GM18519 (cell line): Measurements from ENCODE around the gene ACSF3.

Experiments
- ATAC-seq: cut with Tn5 transposase; IDR thresholded peaks from one replicate; pipeline ENCODE4 v1.9.1; 2021; ENCODE audit warnings: mild to moderate bottlenecking, moderate library complexity; ENCODE audit not compliant: unreplicated experiment, low FRiP score

Gene ACSF3

DNA sequence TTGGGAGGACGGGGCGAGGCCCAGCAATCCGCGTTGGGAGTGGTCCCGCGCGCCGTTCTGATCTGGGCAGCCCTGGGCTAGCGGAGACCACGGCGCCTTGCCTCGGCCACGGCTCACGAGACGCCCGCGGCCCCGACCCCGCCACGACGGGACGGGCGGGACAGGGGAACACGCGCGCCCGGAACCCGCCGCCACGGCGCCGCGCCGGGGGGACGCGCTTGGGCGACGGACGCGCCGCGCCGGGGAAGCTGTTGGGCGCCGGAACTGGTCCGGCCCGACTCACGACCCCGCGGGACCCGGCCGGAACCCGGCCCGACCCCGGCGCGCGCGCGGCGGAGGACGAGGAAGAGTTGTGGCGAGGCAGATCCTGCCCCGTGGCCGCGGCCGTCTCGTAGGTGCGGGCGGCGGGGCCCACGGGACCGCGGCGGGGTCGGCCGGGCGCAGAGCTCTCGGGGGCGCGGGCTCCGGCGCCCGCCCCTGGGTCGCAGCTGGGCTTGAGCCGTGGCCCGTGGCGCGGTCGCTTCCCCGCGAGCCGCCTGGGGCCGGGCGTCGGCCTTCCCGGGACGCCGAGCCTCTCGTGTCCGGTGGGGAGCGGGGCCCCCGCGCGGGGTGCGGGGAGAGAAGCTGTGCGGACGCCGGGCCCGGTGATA lies at the start of gene ACSF3:
Gene ACSF3, plus strand, starts transcription at position 251 of the 650 bp plus-strand sequence. CDS start 6,830 bp downstream, outside the sequence.
- no peak for ATAC-seq

DNA sequence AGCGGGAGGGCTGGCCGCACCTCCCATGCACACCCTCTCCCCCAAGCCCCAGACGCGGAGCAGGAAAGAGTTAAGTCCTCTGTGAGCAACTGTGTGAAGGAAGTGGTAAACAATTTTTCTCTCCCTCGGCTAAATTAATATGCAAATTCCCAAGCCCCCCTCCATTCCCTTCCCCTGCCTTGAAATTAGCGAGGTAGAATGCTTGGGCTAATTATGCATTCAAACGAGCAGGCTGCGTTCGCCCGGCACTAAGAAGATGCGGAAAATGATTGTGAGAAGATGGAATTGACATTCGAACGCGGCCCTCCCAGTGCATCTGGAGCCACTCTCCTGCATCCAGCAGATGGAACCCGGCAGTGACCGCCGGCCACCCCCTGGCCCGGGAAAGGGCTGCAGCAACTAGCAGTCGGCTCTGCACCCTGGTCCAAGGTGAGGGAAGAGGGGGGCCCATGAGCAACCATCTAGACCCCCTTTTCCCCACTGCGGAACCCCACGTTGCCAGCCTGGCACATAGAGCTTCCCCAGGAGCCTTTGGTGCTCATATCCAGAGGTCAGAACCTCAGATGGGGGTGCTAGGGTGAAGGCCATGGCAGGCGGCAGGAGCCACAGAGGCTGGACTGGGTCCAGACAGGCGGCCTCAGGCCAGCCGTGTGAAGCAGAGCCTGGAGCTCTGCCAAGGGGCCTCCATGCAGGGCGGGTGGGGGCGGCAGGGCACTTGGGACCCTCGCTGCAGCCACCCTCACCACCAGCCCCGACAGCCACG lies 49.1 kb upstream of the ACSF3 start:
- no peak for ATAC-seq

DNA sequence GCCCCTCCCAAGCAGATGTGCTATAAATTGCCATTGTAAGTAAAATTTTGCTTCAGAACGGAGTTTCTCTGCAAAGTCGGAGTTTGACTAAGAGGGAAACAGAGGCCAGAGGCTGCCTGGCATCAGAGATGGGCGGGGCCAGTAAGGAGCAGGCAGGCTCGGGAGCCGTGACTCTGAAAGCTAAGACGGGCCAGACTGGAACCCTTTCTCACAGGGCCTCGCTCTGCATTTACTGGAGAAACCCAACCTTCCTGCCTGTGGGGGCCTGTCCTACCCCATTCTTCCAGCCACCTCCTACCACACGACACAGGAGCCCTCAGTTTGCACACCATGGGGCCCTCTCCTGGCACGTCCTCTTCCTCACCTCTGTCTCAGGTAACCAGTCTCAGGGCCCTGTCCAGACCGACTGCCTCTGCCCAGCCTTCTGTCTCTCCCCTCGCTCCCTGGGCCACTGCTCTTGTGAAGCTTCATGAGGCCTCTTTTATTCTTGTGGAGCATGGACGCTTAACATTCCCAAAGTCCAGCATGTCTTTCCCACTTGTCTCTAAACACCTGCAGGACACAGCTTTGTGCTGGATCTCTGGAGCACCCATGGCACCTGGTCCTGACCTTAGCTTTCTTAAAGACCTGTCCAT lies 48.4 kb upstream of the ACSF3 start:
- no peak for ATAC-seq

DNA sequence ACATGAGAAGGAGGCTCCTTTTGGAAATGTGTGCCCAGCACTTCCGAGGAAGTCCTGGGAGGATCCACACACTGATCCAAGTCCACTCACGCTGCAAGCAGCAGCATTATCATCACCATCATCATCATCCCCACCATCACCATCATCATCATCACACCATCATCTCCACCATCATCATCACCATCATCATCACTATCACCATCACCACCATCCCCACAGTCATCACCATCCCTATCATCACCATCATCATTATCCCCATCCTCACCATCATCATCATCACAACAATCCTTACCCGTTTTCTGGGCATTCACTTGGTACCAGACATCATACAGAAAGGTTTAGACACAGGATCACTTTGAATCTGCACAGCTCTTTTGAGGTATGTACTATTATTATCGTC lies 47.8 kb upstream of the ACSF3 start:
- ATAC-seq, result no peak

DNA sequence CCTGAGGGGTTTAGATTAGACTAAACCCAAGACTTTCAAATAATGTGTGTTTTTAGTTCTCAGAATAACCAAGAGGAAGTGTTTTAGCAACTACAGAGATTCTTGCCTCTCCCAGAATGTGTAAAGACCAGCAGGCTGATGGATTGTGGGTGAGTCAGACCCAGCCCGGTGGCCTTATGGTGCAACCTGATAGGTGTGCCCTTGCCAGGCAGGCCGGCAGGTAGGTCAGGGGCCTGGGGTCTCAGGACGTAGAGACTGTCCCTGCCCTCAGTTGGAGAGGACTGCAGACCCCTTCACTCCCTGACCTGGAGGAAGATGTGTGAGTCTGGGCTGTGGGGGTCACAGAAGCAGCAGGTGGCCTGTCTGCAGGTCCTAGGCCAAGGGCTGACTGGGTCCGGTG lies 47.2 kb upstream of the ACSF3 start:
- no peak for ATAC-seq

DNA sequence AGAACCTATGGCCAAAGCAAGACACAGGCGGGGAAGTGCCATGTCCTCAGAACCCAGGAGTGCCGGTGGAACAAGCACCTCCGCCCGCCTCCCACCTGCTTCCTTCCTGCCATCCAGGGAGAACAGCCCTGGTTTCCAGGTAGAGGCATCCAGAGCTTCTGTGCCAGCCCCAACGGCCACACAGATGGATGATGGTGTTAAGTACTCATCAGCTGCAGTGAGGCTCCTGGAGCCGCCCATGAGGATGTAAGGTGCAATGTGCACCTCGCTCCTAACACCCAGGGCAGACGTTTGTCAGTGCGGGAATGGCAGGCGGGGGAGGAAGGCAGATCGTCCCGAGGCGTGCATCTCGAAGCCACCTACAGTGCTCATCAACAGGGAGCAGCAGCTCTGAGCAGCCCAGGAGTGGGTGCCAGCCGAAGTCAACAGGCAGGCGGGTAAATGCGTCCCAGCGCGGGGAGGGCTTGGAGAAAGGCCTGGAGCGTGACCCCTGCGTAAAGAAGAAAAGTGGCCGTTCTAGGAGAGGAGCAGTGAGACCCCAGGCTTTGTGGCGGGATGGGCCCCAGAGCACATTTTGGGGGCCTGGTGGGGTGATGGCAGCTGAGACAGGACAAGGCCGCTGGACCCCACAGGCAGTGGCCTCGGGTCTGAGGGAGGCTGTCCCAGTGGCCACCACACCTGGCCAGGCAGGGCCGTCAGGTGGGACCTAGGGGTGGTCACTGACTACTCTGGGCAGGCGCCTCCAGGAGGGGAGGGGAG lies 46.1 kb upstream of the ACSF3 start:
- ATAC-seq, result no peak

DNA sequence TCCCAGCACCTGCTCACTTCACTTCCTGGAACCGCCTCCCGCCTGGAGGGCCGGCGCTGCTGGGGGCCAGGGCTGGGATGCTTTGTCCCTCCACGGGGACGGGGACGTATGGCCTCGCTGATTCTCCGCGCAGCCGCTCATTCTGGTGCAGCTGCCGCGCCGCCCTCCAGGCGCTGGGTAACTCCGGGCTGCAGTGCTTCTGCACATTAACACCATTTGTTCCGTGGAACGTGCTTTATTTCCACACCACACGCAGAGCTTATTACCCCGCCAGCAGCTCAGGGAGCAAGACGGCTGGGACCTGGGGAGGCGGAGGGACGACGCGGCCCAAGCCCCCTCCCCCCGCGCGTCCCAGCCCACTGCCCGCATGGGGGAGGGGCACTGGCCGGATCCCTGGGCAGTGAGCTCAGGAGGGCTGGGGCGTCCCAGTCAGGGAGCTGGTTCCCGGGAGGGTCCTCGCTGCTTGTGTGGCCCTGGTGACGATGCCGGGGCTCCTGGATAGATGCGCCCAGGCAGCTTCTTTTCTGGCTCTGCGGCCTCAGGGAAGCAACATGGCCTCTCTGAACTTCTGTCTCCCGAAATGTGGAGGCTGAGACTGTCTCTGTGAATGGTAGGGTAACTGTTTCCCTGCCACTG lies 45.4 kb upstream of the ACSF3 start:
- ATAC-seq, result no peak

DNA sequence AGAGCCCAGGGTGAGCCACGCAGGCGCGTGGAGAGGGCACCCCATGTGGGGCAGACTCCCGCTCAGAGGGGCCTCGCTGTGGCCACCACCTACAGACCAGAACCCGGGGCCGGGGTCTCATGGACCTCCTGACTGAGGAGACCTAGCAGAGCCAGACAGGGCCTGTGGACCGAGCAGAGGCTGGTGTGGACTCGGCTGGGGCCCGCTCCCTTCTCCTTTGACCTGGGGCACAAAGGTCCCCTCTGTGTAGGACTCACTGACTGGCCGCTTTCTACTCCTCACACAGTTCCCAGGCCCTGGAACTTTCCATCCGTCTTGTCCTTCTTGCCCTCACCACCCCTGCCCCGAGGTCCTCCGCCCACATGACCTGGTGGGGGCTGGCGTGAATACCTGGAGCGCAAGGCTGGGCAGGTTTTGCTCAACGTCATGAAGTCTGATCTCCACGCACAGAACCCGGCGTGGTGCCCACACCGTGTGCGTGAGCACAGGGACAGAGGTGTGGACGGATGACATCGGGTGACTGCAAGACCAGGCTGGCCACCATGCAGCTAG lies 44.7 kb upstream of the ACSF3 start:
- no peak for ATAC-seq

DNA sequence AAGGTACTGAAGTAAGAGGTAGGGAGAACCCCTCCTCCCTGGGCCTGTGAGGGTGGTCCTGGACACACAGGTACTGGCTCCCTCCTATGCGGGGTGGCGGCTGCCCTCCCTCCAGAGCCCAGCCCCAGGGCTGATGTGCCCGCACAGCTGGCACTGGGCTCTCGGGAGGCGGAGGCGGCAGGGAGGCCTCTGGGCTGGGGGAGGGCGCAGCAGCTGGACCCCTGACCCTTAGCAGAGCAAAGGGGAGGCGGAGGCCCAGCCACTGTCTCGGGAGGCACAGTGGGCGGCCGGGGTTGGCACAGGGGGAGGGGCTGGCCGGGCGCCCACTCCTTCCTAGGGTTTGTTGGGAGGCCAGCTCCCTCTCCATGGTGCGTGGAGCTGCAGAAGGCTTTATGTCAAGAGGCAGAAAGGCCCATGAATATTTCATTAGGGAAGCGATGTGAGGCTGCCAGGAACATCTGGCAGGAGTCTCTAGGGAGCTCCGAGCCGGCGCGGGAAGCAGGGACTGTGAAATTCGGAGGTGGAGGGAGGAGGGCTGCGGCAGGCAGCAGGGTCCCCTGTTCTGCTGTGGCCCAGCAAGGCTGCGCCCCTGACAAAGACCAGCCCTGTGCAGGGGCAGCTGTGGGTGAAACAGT lies 44.1 kb upstream of the ACSF3 start:
- ATAC-seq, result no peak

DNA sequence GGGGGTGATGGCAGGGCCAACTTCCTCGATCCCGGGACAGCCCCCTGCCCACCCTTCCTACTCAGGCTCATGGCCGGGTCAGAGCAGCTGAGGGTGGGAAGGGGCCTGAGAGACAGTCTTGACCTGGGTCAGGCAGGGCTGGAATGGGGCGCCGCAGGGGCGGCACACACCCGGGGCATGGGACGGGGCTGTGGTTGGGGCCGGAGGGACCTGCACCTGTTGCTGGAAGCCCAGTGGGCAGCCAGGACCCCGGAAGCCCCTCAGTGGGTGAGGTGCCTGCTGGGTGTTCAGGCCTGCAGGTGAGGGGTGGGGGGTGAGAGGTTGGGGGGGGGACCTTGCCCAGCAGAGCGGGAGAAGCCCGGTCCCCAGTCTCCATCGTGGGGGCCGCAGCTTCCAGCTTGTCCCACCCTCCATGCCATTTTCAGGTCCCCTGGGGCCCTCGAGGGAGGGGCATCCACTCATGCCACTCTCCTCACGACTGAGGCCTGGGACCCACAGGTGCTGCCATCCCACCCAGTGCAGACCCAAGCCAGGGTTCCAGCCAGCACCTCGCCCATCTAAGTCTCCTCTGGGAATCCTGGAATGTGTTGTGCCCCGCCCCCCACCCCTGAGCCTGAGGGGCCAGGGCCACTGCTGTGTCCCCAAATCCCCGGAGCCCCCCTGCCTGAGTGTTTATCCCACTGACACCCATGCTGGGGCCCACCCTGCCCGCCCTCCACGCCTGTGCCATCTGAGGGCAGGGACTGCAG lies 43.4 kb upstream of the ACSF3 start:
- ATAC-seq, result no peak

DNA sequence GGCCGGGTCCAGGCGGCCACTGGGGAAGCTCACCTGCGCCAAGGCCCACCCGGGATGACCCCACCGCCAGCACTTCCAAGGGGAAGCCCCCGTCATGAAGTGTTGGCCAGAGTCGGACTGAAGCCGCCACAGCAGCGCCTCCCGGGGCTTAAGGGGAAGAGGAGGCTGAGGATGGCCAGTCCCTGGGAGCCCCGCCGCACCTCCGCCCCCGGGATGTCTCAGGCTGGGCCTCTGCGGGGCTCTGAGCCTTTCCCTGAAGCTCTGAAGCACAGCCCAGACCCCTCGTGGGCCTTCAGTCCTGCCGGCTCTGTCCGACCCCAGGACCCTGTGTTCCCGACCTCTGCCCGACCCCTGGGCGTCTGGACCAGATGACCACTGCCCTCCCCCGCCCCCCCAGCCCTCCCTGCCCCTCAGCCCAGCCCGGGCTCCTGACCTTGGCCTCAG lies 42.8 kb upstream of the ACSF3 start:
- no peak for ATAC-seq

DNA sequence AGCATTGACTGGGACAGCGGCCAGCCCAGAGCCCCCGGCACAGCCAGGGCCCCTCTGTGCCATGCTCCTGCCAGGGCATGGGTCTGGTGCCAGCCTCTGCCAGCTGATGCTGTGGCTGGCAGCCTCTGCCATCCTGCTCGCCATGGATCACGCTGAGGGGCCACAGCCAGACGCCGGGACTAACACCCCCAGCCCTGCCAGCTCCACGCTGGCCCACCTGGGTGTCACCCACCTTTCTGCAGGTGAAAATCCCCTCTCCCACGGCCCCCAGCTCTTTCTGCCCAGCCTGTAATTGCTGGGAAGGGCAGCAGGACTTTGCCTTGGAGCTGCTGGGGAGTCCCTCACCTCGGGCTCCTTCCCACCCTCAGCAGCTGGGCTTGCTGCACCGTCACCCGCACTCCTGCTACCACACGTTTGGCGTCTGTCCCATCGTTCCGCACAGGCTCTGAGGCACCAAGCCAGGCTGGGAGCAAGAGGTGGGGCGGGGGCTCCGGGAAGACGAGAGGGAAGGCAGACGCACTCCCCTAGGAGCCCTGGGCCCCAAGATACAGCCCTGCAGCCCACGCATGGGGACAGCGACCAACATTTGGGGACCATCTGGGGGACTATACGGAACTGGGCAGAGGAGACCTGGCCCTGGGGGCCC lies 42.0 kb upstream of the ACSF3 start:
- no peak for ATAC-seq

DNA sequence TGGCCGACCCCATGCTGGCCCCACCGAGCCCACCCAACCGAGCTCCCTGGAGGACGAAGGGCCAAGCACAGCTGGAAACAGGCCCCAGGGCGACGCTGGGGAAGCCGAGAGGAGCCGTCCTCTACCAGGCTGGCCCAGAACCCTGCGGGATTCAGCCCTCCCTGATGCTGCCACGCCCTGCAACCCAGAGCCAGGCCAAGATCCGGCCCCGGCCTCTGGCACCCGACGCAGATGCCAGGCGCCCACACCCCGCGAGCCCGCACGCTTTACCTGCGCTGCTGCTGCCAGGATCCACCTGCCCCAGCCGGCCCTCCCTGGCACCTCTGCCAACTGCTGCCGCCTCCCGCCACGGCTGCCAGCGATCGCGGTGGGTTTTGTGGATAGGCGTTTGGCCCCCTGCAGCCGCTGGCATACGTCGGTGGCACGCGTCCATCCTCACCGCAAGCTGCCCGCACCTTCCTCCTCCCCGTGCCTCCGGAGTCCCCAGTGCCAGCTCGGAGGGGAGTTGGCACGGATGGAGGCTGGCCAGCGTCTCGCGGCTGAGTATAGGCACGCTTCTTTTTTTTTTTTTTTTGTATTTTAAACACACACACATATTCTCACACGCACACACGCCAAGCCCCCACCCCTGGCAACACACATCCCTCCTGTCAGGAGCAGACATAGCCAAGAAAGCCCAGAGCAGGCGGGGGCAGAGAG lies 41.3 kb upstream of the ACSF3 start:
- ATAC-seq, result no peak

DNA sequence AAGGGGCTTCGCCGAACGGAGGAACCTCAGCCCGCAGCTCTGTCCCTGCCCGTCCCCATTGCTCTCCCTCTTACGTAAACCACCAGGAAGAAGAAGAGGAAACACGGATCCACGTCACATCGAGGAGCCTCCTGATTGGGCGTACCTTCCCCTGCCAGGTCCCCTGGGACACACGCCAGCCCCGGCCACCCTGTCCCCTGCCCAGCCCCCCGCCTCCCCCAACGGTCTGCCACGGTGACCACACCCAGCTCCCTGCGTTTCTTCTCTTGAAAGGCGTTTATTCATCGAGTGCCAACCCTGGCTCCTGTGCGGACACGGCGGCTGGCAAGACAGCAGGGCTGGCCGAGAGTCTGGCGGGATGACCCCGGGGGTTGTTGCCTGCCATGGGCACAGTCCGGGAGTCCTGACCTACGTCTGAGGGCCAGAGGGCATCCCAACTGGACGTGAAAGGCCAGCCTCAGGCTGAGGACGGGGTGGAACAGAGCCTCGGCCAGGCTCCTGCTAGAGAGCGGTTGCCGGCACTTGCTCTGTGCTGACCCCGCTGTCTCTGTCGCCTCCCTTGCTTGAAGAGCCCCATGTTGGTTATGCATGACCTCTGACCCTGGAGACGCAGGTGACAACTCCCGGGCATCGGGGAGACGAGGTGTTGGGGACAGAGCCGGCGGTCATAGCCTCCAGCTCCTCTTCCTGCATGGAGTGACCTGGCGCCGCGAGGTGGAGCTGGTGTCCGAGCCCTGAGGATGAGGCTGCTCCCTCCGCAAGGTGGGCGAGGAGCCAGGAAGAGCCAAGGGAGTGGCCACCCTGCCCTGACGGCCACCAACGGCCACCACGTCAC lies 40.5 kb upstream of the ACSF3 start:
- ATAC-seq, result no peak

DNA sequence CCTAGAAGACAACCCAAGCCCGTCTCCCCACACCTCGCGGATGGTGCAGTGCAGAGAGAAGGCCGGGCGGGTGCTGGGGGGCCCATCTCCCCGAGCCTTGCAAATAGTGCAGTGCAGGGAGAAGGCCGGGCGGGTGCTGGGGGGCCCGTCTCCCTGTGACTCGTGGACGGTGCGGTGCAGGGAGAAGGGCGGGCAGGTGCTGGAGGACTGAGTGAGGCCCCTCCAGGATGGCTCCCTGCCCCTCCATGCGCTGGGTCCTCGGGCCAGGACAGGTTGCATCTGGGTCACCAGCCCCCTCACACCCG lies 40.0 kb upstream of the ACSF3 start:
- ATAC-seq, result no peak

DNA sequence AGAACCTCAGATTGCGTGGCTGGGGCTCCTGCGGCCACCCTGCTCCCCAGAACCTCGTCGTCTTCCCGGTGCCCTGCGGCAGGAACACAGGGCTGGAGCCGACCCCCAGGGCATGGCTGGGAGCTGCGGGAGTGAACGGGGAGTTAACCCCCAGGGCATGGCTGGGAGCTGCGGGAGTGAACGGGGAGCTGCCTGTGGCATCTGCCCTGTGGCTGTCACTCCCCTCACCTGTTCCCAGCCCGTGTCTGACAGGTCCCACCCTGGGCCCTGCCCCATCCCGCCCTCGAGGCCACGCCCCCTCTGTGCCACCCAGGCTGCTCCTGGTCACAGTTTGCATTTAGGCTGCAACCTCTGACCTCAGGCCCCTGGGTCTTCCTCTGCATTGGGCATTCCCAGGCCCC lies 39.4 kb upstream of the ACSF3 start:
- no peak for ATAC-seq

DNA sequence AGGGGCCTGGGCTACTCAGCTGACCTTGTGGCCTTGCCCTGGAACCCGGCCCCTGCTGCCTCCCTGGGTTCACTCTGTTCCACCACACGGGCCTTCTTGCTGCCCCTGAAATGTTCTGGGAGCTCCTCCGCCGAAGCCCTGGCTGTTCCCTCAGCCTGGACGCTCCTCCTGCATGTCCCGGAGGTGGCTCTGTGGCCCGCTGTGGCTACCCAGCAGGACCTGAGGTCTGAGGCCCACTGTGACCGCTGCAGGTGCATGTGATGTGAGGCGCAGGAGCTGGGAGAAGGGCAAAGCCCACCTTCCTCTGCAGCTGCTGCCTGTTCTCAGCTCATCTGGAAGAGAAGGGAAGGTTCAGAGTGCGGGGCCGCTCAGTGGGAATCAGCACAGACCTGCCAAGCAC lies 38.9 kb upstream of the ACSF3 start:
- no peak for ATAC-seq
